ENCODE results near the gene KRT73.

Gene KRT73

GRCh38 chr12:52616680-52617402 is 1.5 kb downstream of the KRT73 start:
- TF ChIP-seq TCF12 (IDR thresholded peaks at IDR 0.05; ENCODE audit: low read depth), result no peak
- TF ChIP-seq YY1 (IDR thresholded peaks at IDR 0.05; ENCODE audit: low read depth), result no peak
- TF ChIP-seq TAF1 (IDR thresholded peaks at IDR 0.05; ENCODE audit: low read depth), result no peak
- TF ChIP-seq MAX (IDR thresholded peaks at IDR 0.05), result no peak
- no peak for TF ChIP-seq USF1 (IDR thresholded peaks at IDR 0.05)
- no peak for TF ChIP-seq TEAD4 (IDR thresholded peaks at IDR 0.05)

- no peak for TF ChIP-seq RAD21 (IDR thresholded peaks at IDR 0.05; ENCODE audit: low read depth)
- no peak for TF ChIP-seq EP300 (IDR thresholded peaks at IDR 0.05; ENCODE audit: borderline replicate concordance)
- no peak for TF ChIP-seq ZBTB7A (IDR thresholded peaks at IDR 0.05; ENCODE audit: low read depth)
- no peak for TF ChIP-seq CEBPB (IDR thresholded peaks at IDR 0.05)
- TF ChIP-seq TEAD4 (IDR thresholded peaks at IDR 0.05), result no peak
- TF ChIP-seq FOXM1 (IDR thresholded peaks at IDR 0.05; ENCODE audit: borderline replicate concordance, low read depth), result no peak
- no peak for TF ChIP-seq USF1 (IDR thresholded peaks at IDR 0.05)
- no peak for TF ChIP-seq MAX (IDR thresholded peaks at IDR 0.05)
- no peak for TF ChIP-seq EGR1 (IDR thresholded peaks at IDR 0.05)
- no peak for TF ChIP-seq TCF12 (IDR thresholded peaks at IDR 0.05; ENCODE audit: low read depth)
Observed at GRCh38 chr12:52615912-52616311, 2.4 kb downstream of the KRT73 start.

- TF ChIP-seq USF1 (IDR thresholded peaks at IDR 0.05) (no peak), EGR1 (IDR thresholded peaks at IDR 0.05) (no peak)
Observed at GRCh38 chr12:52615208-52615868, 3.0 kb downstream of the KRT73 start.

- TF ChIP-seq USF1 (IDR thresholded peaks at IDR 0.05) (no peak), EP300 (IDR thresholded peaks at IDR 0.05; ENCODE audit: borderline replicate concordance) (no peak), NFIC (IDR thresholded peaks at IDR 0.05) (no peak), ZBTB7A (IDR thresholded peaks at IDR 0.05; ENCODE audit: low read depth) (no peak), FOXM1 (IDR thresholded peaks at IDR 0.05; ENCODE audit: borderline replicate concordance, low read depth) (no peak), CREB1 (IDR thresholded peaks at IDR 0.05; ENCODE audit: low read depth) (no peak), YY1 (IDR thresholded peaks at IDR 0.05; ENCODE audit: low read depth) (no peak), TAF1 (IDR thresholded peaks at IDR 0.05; ENCODE audit: low read depth) (no peak), TCF12 (IDR thresholded peaks at IDR 0.05; ENCODE audit: low read depth) (no peak), MAX (IDR thresholded peaks at IDR 0.05) (no peak), RAD21 (IDR thresholded peaks at IDR 0.05; ENCODE audit: low read depth) (no peak), CEBPB (IDR thresholded peaks at IDR 0.05) (no peak), REST (IDR thresholded peaks at IDR 0.05; ENCODE audit: low read depth) (no peak)
Observed at GRCh38 chr12:52614381-52615207, 3.8 kb downstream of the KRT73 start.

- TF ChIP-seq MAX (IDR thresholded peaks at IDR 0.05), result no peak
- no peak for TF ChIP-seq RAD21 (IDR thresholded peaks at IDR 0.05; ENCODE audit: low read depth)
- no peak for TF ChIP-seq USF1 (IDR thresholded peaks at IDR 0.05)
- no peak for TF ChIP-seq TCF12 (IDR thresholded peaks at IDR 0.05; ENCODE audit: low read depth)
Observed at GRCh38 chr12:52613384-52614030, 4.9 kb downstream of the KRT73 start.

Measured in Ishikawa (cell line).